SU-DHL-6 (cell line): ENCODE results near the gene BGLAP.

ENCODE experiments used
- H2AFZ ChIP-seq: fragments of 200-600 bp; sonication (generic); 2 replicates; pipeline ENCODE4 v1.6.1; 2014; ENCODE audit warnings: low read depth, mild to moderate bottlenecking, moderate library complexity, mixed read lengths, antibody characterized with exemption, low read length; ENCODE audit not compliant: severe bottlenecking
- H3F3A ChIP-seq: fragments of 200-600 bp; shearing (Covaris generic); 2 replicates; pipeline ENCODE4 v1.6.0; 2016; ENCODE audit warnings: antibody characterized with exemption, mild to moderate bottlenecking; ENCODE audit not compliant: insufficient read depth
- H3K27ac ChIP-seq: fragments of 200-600 bp; sonication (generic); 2 replicates; pipeline ENCODE4 v1.5.1; 2016; ENCODE audit warnings: low read depth, mild to moderate bottlenecking, low read length, moderate library complexity, mixed read lengths
- H3K27me3 ChIP-seq: fragments of 200-600 bp; sonication (generic), shearing (Covaris generic); 2 replicates; pipeline ENCODE4 v1.6.0; 2014; ENCODE audit warnings: mild to moderate bottlenecking, low read length
- H3K36me3 ChIP-seq: fragments of 200-600 bp; sonication (generic); 2 replicates; pipeline ENCODE4 v1.6.1; 2014; ENCODE audit warnings: mild to moderate bottlenecking, low read length, mixed read lengths
- H3K4me2 ChIP-seq: fragments of 300-600, 200-600 bp; shearing (Covaris generic), sonication (generic); 2 replicates; pipeline ENCODE4 v1.6.0; 2014; ENCODE audit warnings: low read length, low read depth, mild to moderate bottlenecking; ENCODE audit not compliant: poor library complexity, severe bottlenecking
- H3K4me3 ChIP-seq: fragments of 200-600 bp; sonication (generic); 2 replicates; pipeline ENCODE4 v1.5.1; 2014; ENCODE audit warnings: antibody characterized with exemption, low read length, mild to moderate bottlenecking, mixed read lengths; ENCODE audit not compliant: insufficient read depth, poor library complexity, severe bottlenecking
- H3K79me2 ChIP-seq: fragments of 200-600 bp; sonication (generic); 2 replicates; pipeline ENCODE4 v1.6.1; 2014; ENCODE audit warnings: mild to moderate bottlenecking, low read length, moderate library complexity; ENCODE audit not compliant: insufficient read depth
- H3K9ac ChIP-seq: fragments of 200-600 bp; sonication (generic); 2 replicates; pipeline ENCODE4 v1.7.0; 2014; ENCODE audit warnings: mild to moderate bottlenecking, low read length
- H3K9me2 ChIP-seq: fragments of 200-600 bp; sonication (generic); replicated peaks from 2 replicates; pipeline ENCODE4 v1.6.1; 2014; ENCODE audit warnings: low read length; ENCODE audit not compliant: insufficient read depth
- H3K9me3 ChIP-seq: fragments of 200-600 bp; sonication (generic); 2 replicates; pipeline ENCODE4 v1.6.1; 2014; ENCODE audit warnings: low read length, mixed read lengths; ENCODE audit not compliant: insufficient read depth
- H4K20me1 ChIP-seq: fragments of 200-600 bp; sonication (generic); 2 replicates; pipeline ENCODE4 v1.6.1; 2014; ENCODE audit warnings: low read depth, mild to moderate bottlenecking, antibody characterized with exemption, low read length, moderate library complexity, mixed read lengths
- CTCF ChIP-seq: fragments of 200-600 bp; sonication (generic); IDR thresholded peaks from one replicate; pipeline ENCODE4 v1.5.1; 2017; ENCODE audit warnings: antibody characterized with exemption, mild to moderate bottlenecking, low read length, moderate library complexity; ENCODE audit not compliant: insufficient read depth, poor library complexity, severe bottlenecking
- EZH2phosphoT487 ChIP-seq: fragments of 200-600 bp; sonication (generic), shearing (Covaris generic); conservative IDR thresholded peaks from 2 replicates; pipeline ENCODE4 v1.6.1; 2018; ENCODE audit warnings: mild to moderate bottlenecking, antibody characterized with exemption, low read length, moderate library complexity, mixed read lengths

BGLAP gene

GRCh38 chr1:156194300-156194652 is 47.7 kb upstream of the BGLAP start:
- H3K79me2 ChIP-seq = peaks cover 52% of the 10 kb centered on the region
- peak overlapping the region; percentile 22; the same call in 1 of the 2 replicates for H3K27ac ChIP-seq
- no peaks in the 10 kb centered on the region for H4K20me1 ChIP-seq

GRCh38 chr1:156195853-156196252 is 46.1 kb upstream of the BGLAP start:
- Histone ChIP-seq H4K20me1 (no peaks in the 10 kb centered on the region), H3K79me2 (peaks cover 56% of the 10 kb centered on the region), H3K9me3 (no peaks in the 10 kb centered on the region), H3F3A (peaks cover 11% of the 10 kb centered on the region), H2AFZ (no peak overlapping the region), H3K27ac (no peak overlapping the region), H3K9ac (no peak overlapping the region), H3K4me3 (no peak overlapping the region), H3K4me2 (peak overlapping the region; percentile 16), H3K36me3 (no peaks in the 10 kb centered on the region), H3K9me2 (no peaks in the 10 kb centered on the region), H3K27me3 (no peaks in the 10 kb centered on the region)
- no peak for TF ChIP-seq CTCF
- TF ChIP-seq EZH2phosphoT487 = no peak

More at GRCh38 chr1:156194300-156194652, 47.7 kb upstream of the BGLAP start:
- H3F3A ChIP-seq = peaks cover 11% of the 10 kb centered on the region
- no peaks in the 10 kb centered on the region for H3K9me3 ChIP-seq
- H3K9me2 ChIP-seq = no peaks in the 10 kb centered on the region
- H3K36me3 ChIP-seq = no peaks in the 10 kb centered on the region
- H2AFZ ChIP-seq = no peak overlapping the region
- H3K4me3 ChIP-seq = peak overlapping the region; percentile 92
- TF ChIP-seq CTCF = no peak
- no peak for TF ChIP-seq EZH2phosphoT487
- H3K27me3 ChIP-seq = no peaks in the 10 kb centered on the region
- peak overlapping the region; percentile 65 for H3K4me2 ChIP-seq
- H3K9ac ChIP-seq = peak overlapping the region; percentile 87

- Histone ChIP-seq H3K27ac (no peak overlapping the region), H3K79me2 (peaks cover 58% of the 10 kb centered on the region), H3F3A (peaks cover 9% of the 10 kb centered on the region), H3K27me3 (no peaks in the 10 kb centered on the region), H3K9me3 (no peaks in the 10 kb centered on the region), H3K9ac (no peak overlapping the region), H4K20me1 (no peaks in the 10 kb centered on the region), H2AFZ (no peak overlapping the region), H3K9me2 (no peaks in the 10 kb centered on the region), H3K4me3 (no peak overlapping the region), H3K36me3 (no peaks in the 10 kb centered on the region), H3K4me2 (no peak overlapping the region)
- TF ChIP-seq CTCF (no peak), EZH2phosphoT487 (no peak)
Measured at GRCh38 chr1:156196445-156196844, 45.5 kb upstream of the BGLAP start.
